GM12864 (cell line): ENCODE results near the gene MYH14.

Experiments used
- DNase-seq: peaks from one replicate; pipeline ENCODE4 v3.0.0-alpha.2; 2011; ENCODE audit warnings: low read depth
- H3K4me3 ChIP-seq: 2 replicates; pipeline ENCODE4 v1.5.1; 2011; ENCODE audit warnings: mild to moderate bottlenecking, low read depth, low read length, control low read depth
- CTCF ChIP-seq: IDR thresholded peaks from 2 replicates; pipeline ENCODE4 v1.5.1; 2011; ENCODE audit warnings: low read depth, mild to moderate bottlenecking, moderate library complexity, low read length, control low read depth, inconsistent platforms; ENCODE audit errors: missing control alignments

Gene MYH14

GRCh38 chr19:50275577-50276368 is 72.4 kb downstream of the MYH14 start:
- DNase-seq: no peak
- TF ChIP-seq CTCF: no peak
- no peak overlapping the region for H3K4me3 ChIP-seq

- no peak for TF ChIP-seq CTCF
- no peak overlapping the region for H3K4me3 ChIP-seq
- DNase-seq: no peak
Measured at GRCh38 chr19:50276370-50277063, 73.1 kb downstream of the MYH14 start.

- no peak for TF ChIP-seq CTCF
- no peak for DNase-seq
- no peak overlapping the region for H3K4me3 ChIP-seq
Measured at GRCh38 chr19:50277966-50278580, 74.7 kb downstream of the MYH14 start.

GRCh38 chr19:50280074-50280473 is 76.7 kb downstream of the MYH14 start:
- no peak for DNase-seq
- no peak overlapping the region for H3K4me3 ChIP-seq
- no peak for TF ChIP-seq CTCF

- DNase-seq: no peak
- no peak for TF ChIP-seq CTCF
- no peak overlapping the region for H3K4me3 ChIP-seq
Measured at GRCh38 chr19:50280983-50281382, 77.6 kb downstream of the MYH14 start.

- no peak overlapping the region for H3K4me3 ChIP-seq
- DNase-seq: no peak
- TF ChIP-seq CTCF: no peak
Measured at GRCh38 chr19:50281491-50281890, 78.1 kb downstream of the MYH14 start.

GRCh38 chr19:50285833-50286232 is 82.4 kb downstream of the MYH14 start:
- no peak overlapping the region for H3K4me3 ChIP-seq
- no peak for TF ChIP-seq CTCF
- DNase-seq: no peak
